HepG2 (cell line): ENCODE data around the gene BCL2L13. TPM values are rescaled to one million over a fixed set of nuclear protein-coding genes. Genes with fewer than 3 reads are reported as not detected.
A peak's percentile ranks its signal among the peaks of the same experiment; 100 is the strongest.

Source experiments
- ATAD3A ChIP-seq: sonication (generic); formaldehyde crosslinking; IDR thresholded peaks from 2 replicates; pipeline ENCODE4 v1.4.0; 2020; ENCODE audit warnings: missing genetic modification reagents
- ELF3 ChIP-seq: IDR thresholded peaks from 2 replicates; pipeline ENCODE4 v1.6.1; 2016; ENCODE audit warnings: missing genetic modification reagents, missing compliant biosample characterization
- FOXJ3 ChIP-seq: sonication (generic); formaldehyde crosslinking; IDR thresholded peaks from 2 replicates; pipeline ENCODE4 v1.4.0; 2020; ENCODE audit warnings: missing genetic modification reagents, mild to moderate bottlenecking, borderline replicate concordance
- FOXP4 ChIP-seq: sonication (generic); formaldehyde crosslinking; IDR thresholded peaks from 2 replicates; pipeline ENCODE4 v1.4.0; 2020; ENCODE audit warnings: missing genetic modification reagents
- HNRNPL ChIP-seq: fragments of 200-400 bp; formaldehyde crosslinking; IDR thresholded peaks from 2 replicates; pipeline ENCODE4 v1.6.1; 2017; ENCODE audit warnings: mild to moderate bottlenecking, low read depth, low read length
- KDM2A ChIP-seq: sonication (generic); formaldehyde crosslinking; IDR thresholded peaks from 2 replicates; pipeline ENCODE4 v1.4.0; 2020; ENCODE audit warnings: low read depth, missing genetic modification reagents, borderline replicate concordance
- KDM3A ChIP-seq: IDR thresholded peaks from 2 replicates; pipeline ENCODE4 v1.6.1; 2018; ENCODE audit warnings: low read depth, missing compliant biosample characterization
- MAFG ChIP-seq: sonication (generic); formaldehyde crosslinking; IDR thresholded peaks from 2 replicates; pipeline ENCODE4 v1.5.1; 2020; ENCODE audit warnings: mild to moderate bottlenecking, missing genetic modification reagents
- MXD4 ChIP-seq: IDR thresholded peaks from 2 replicates; pipeline ENCODE4 v1.6.1; 2016; ENCODE audit warnings: mild to moderate bottlenecking, missing biosample characterization, missing genetic modification reagents
- NR2F1 ChIP-seq, 2 experiments: fragments of 450-650 bp in 1 of 2; formaldehyde crosslinking in 1 of 2; IDR thresholded peaks; 2 replicates each; pipeline versions ENCODE4 v1.5.0 to v1.6.1; 2016 to 2020; ENCODE audit warnings: mild to moderate bottlenecking in 1 of 2, missing compliant biosample characterization in 1 of 2, missing genetic modification reagents in 1 of 2, moderate library complexity in 1 of 2
- PRDM10 ChIP-seq: sonication (generic); formaldehyde crosslinking; IDR thresholded peaks from 2 replicates; pipeline ENCODE4 v1.4.0; 2020; ENCODE audit warnings: low read depth, missing genetic modification reagents
- TOE1 ChIP-seq: sonication (generic); formaldehyde crosslinking; IDR thresholded peaks from 2 replicates; pipeline ENCODE4 v1.4.0; 2020; ENCODE audit warnings: mild to moderate bottlenecking, missing genetic modification reagents
- TRIM24 ChIP-seq: sonication (generic); formaldehyde crosslinking; IDR thresholded peaks from 2 replicates; pipeline ENCODE4 v1.8.0; 2022; ENCODE audit warnings: mild to moderate bottlenecking, missing genetic modification reagents
- TSC22D2 ChIP-seq: sonication (generic); formaldehyde crosslinking; IDR thresholded peaks from 2 replicates; pipeline ENCODE4 v1.5.1; 2020; ENCODE audit warnings: missing genetic modification reagents, mild to moderate bottlenecking, borderline replicate concordance
- ZBTB1 ChIP-seq: sonication (generic); formaldehyde crosslinking; IDR thresholded peaks from 2 replicates; pipeline ENCODE4 v1.4.0; 2020; ENCODE audit warnings: missing genetic modification reagents, borderline replicate concordance
- ZGPAT ChIP-seq: IDR thresholded peaks from 2 replicates; pipeline ENCODE4 v1.6.1; 2016; ENCODE audit warnings: mild to moderate bottlenecking
- ZNF33A ChIP-seq: sonication (generic); formaldehyde crosslinking; IDR thresholded peaks from 2 replicates; pipeline ENCODE4 v1.5.1; 2020; ENCODE audit warnings: missing genetic modification reagents, mild to moderate bottlenecking, moderate library complexity, borderline replicate concordance
- ZNF570 ChIP-seq: sonication (generic); formaldehyde crosslinking; IDR thresholded peaks from 2 replicates; pipeline ENCODE4 v1.4.0; 2020; ENCODE audit warnings: mild to moderate bottlenecking, missing genetic modification reagents, borderline replicate concordance
- ZNF619 ChIP-seq: sonication (generic); formaldehyde crosslinking; IDR thresholded peaks from 2 replicates; pipeline ENCODE4 v1.4.0; 2020; ENCODE audit warnings: mild to moderate bottlenecking, missing genetic modification reagents
- ZNF720 ChIP-seq: sonication (generic); formaldehyde crosslinking; IDR thresholded peaks from 2 replicates; pipeline ENCODE4 v1.4.0; 2020; ENCODE audit warnings: missing genetic modification reagents
- ZNF776 ChIP-seq: sonication (generic); formaldehyde crosslinking; IDR thresholded peaks from 2 replicates; pipeline ENCODE4 v1.4.0; 2020; ENCODE audit warnings: mild to moderate bottlenecking, missing genetic modification reagents
- polyA plus RNA-seq, 8 experiments: library from polyadenylated mRNA; depleted of rRNA in 3 of 8; stranded (reverse) in 7 of 8; unstranded in 1 of 8; fragments of >200 nt; fragmentation: Illumina TruSeq in 4 of 8; extraction: Trizol in 4 of 8; gene quantifications; 2 replicates each; pipeline versions ENCODE4 v1.2.1 to v1.2.3, GENCODE V29; 2011 to 2016; ENCODE audit warnings: low read depth in 4 of 8, missing spikeins in 1 of 8, mixed read lengths in 1 of 8; ENCODE audit not compliant: insufficient read depth in 1 of 8
- total RNA-seq, 5 experiments: library from RNA; depleted of rRNA; stranded (reverse); fragments of >200 nt; fragmentation: Illumina TruSeq; extraction: Trizol; gene quantifications; 2 replicates each; pipeline ENCODE4 v1.2.3, GENCODE V29; 2016; ENCODE audit warnings: low read depth in 1 of 5

The BCL2L13 gene
- total and polyA plus RNA-seq, 2 of the 13 experiments (the other 11 are each of a cell fraction or from before 2014, with no cell fraction given): 13.5 to 14.6 TPM

- TF ChIP-seq TRIM24 (CRISPR knock-in tag) (no peak), ELF3 (CRISPR knock-in tag) (peak; percentile 44; the same call in 1 of the 2 replicates), ZGPAT (CRISPR knock-in tag) (peak; percentile 94), TOE1 (CRISPR knock-in tag) (no peak), KDM3A (CRISPR knock-in tag) (0 out of 2 replicates have a peak, but pooled peaks have one; percentile 37), TSC22D2 (CRISPR knock-in tag) (no peak), FOXP4 (CRISPR knock-in tag) (peak; percentile 60; the same call in 1 of the 2 replicates), FOXJ3 (CRISPR knock-in tag) (no peak; the same call in 1 of the 2 replicates), ATAD3A (no peak), ZNF776 (no peak; the same call in 1 of the 2 replicates), MXD4 (0 out of 2 replicates have a peak, but pooled peaks have one; percentile 11), ZNF720 (CRISPR knock-in tag) (no peak), NR2F1 (CRISPR knock-in tag; IDR thresholded peaks at IDR 0.05) (no peak; a peak in 1 of 4 replicates), ZBTB1 (CRISPR knock-in tag) (no peak), PRDM10 (CRISPR knock-in tag) (no peak), ZNF570 (CRISPR knock-in tag) (no peak), ZNF619 (CRISPR knock-in tag) (peak; percentile 91), KDM2A (CRISPR knock-in tag) (peak; percentile 94), ZNF33A (CRISPR knock-in tag) (no peak), MAFG (CRISPR knock-in tag) (no peak), HNRNPL (peak; percentile 57; the same call in 1 of the 2 replicates)
Observed at GRCh38 chr22:17638432-17639246, at the start of gene BCL2L13 (continued).
